ENCODE data around the gene CADM3. TPM values are rescaled to one million over a fixed set of nuclear protein-coding genes. Genes with fewer than 3 reads are reported as not detected.

The CADM3 gene
- total and polyA plus RNA-seq, 2 donors (not counting 1 experiment from before 2014, with no cell fraction given) = 0.32 to 0.33 TPM

- no peak overlapping the region for H3K27ac Mint-ChIP-seq
- peaks cover 13 to 15% of the 10 kb centered on the region in 2 donors for H3K4me1 ChIP-seq (ENCODE audit: control insufficient read depth in 2 of 2, insufficient read depth in 2 of 2, low read length in 2 of 2)
- peaks cover 0 to 24% (median 14%) of the 10 kb centered on the region in 4 experiments for H3K27me3 ChIP-seq (replicated peaks in 1 of 4; ENCODE audit: control extremely low read depth in 1 of 4, control insufficient read depth in 3 of 4, insufficient read depth in 4 of 4, low read length in 3 of 4)
- POLR2A ChIA-PET = no interaction called here
- no peak overlapping the region for H3K9ac ChIP-seq (ENCODE audit: low read length)
- H3K4me2 ChIP-seq (replicated peaks; ENCODE audit: low read depth, low read length, poor library complexity, severe bottlenecking) = no peak overlapping the region
- intact Hi-C loops (cut with micrococcal nuclease) = no loop called here
- ATAC-seq (ENCODE audit: low read depth) (no peak), DNase-seq (no peak)
- WGBS (ENCODE audit: insufficient coverage) = 65% methylated on average over 4 of the region's 4 CpGs
- peaks cover 14% of the 10 kb centered on the region for H3K4me1 Mint-ChIP-seq
- H3K27me3 Mint-ChIP-seq = peaks cover 13% of the 10 kb centered on the region
- no peaks in the 10 kb centered on the region for H3K9me3 Mint-ChIP-seq (ENCODE audit: insufficient read depth)
- peaks cover 5% of the 10 kb centered on the region for H4K20me1 ChIP-seq (ENCODE audit: control insufficient read depth, insufficient read depth, low read length, poor library complexity, severe bottlenecking)
- no peak overlapping the region for H3K4me3 ChIP-seq (ENCODE audit: control extremely low read depth in 1 of 5, extremely low read depth in 1 of 5, insufficient read depth in 1 of 5, low read depth in 2 of 5, low read length in 4 of 5)
- H3K79me2 ChIP-seq (ENCODE audit: control insufficient read depth, insufficient read depth, low read length) = no peaks in the 10 kb centered on the region
- H3K9me3 ChIP-seq (ENCODE audit: control extremely low read depth in 1 of 3, control insufficient read depth in 2 of 3, insufficient read depth in 1 of 3, low read length in 2 of 3) = peaks cover 0 to 3% (median 0%) of the 10 kb centered on the region in 3 donors
- H3K36me3 ChIP-seq (replicated peaks in 1 of 2; ENCODE audit: control extremely low read depth in 1 of 2, control insufficient read depth in 1 of 2, extremely low read depth in 1 of 2, insufficient read depth in 2 of 2, low read length in 1 of 2) = no peaks in the 10 kb centered on the region
- H3K4me3 Mint-ChIP-seq = no peak overlapping the region
- no peak overlapping the region for H3K27ac ChIP-seq (ENCODE audit: low read length in 2 of 2)
- no peak overlapping the region for H2AFZ ChIP-seq (ENCODE audit: insufficient read depth, low read depth, low read length, poor library complexity, severe bottlenecking)
- CTCF ChIA-PET = interaction anchor here (1.2 to 1.3 kb wide), 2 partner anchors 30 to 43 kb away, joined by 3 to 4 read pairs; no protein-coding TSS in a partner anchor
- TF ChIP-seq EZH2 (IDR thresholded peaks at IDR 0.05; ENCODE audit: borderline replicate concordance, insufficient read depth, low read depth, low read length, poor library complexity, severe bottlenecking) (no peak), CTCF (IDR thresholded peaks at IDR 0.05) (no peak)
Observed at GRCh38 chr1:159168043-159168442, 3.4 kb upstream of the CADM3 start.

- H3K9me3 Mint-ChIP-seq (ENCODE audit: insufficient read depth) = no peaks in the 10 kb centered on the region
- H3K27ac Mint-ChIP-seq = no peak overlapping the region
- Histone ChIP-seq H3K79me2 (ENCODE audit: control insufficient read depth, insufficient read depth, low read length) (no peaks in the 10 kb centered on the region), H3K4me3 (ENCODE audit: control extremely low read depth in 1 of 5, extremely low read depth in 1 of 5, insufficient read depth in 1 of 5, low read depth in 2 of 5, low read length in 4 of 5) (no peak overlapping the region), H3K9ac (ENCODE audit: low read length) (no peak overlapping the region), H3K36me3 (replicated peaks in 1 of 2; ENCODE audit: control extremely low read depth in 1 of 2, control insufficient read depth in 1 of 2, extremely low read depth in 1 of 2, insufficient read depth in 2 of 2, low read length in 1 of 2) (no peaks in the 10 kb centered on the region), H3K4me2 (replicated peaks; ENCODE audit: low read depth, low read length, poor library complexity, severe bottlenecking) (no peak overlapping the region), H3K4me1 (ENCODE audit: control insufficient read depth in 2 of 2, insufficient read depth in 2 of 2, low read length in 2 of 2) (peaks cover 13 to 19% of the 10 kb centered on the region in 2 donors), H3K27ac (ENCODE audit: low read length in 2 of 2) (no peak overlapping the region), H2AFZ (ENCODE audit: insufficient read depth, low read depth, low read length, poor library complexity, severe bottlenecking) (no peak overlapping the region), H3K27me3 (replicated peaks in 1 of 4; ENCODE audit: control extremely low read depth in 1 of 4, control insufficient read depth in 3 of 4, insufficient read depth in 4 of 4, low read length in 3 of 4) (peaks cover 0 to 40% (median 26%) of the 10 kb centered on the region in 4 experiments), H4K20me1 (ENCODE audit: control insufficient read depth, insufficient read depth, low read length, poor library complexity, severe bottlenecking) (peaks cover 9% of the 10 kb centered on the region), H3K9me3 (ENCODE audit: control extremely low read depth in 1 of 3, control insufficient read depth in 2 of 3, insufficient read depth in 1 of 3, low read length in 2 of 3) (peaks cover 0 to 3% (median 0%) of the 10 kb centered on the region in 3 donors)
- H3K4me1 Mint-ChIP-seq = peaks cover 22% of the 10 kb centered on the region
- CTCF ChIA-PET = no interaction called here
- no peak for DNase-seq
- no peak for ATAC-seq (ENCODE audit: low read depth)
- 80% methylated on average over 5 of the region's 5 CpGs for WGBS (ENCODE audit: insufficient coverage)
- intact Hi-C loops (cut with micrococcal nuclease) = no loop called here
- peak overlapping the region; percentile 61 for H3K4me3 Mint-ChIP-seq
- TF ChIP-seq EZH2 (IDR thresholded peaks at IDR 0.05; ENCODE audit: borderline replicate concordance, insufficient read depth, low read depth, low read length, poor library complexity, severe bottlenecking) = no peak
- no peak for TF ChIP-seq CTCF (IDR thresholded peaks at IDR 0.05)
- POLR2A ChIA-PET = no interaction called here
- H3K27me3 Mint-ChIP-seq = peaks cover 30% of the 10 kb centered on the region
Observed at GRCh38 chr1:159170639-159171038, 776 bp upstream of the CADM3 start.
